Lower leg skin (tissue), 4 donors: ENCODE measurements around the gene LPIN3. TPM values are rescaled to one million over a fixed set of nuclear protein-coding genes. Genes with fewer than 3 reads are reported as not detected.
A peak's percentile ranks its signal among the peaks of the same experiment; 100 is the strongest.

ENCODE experiments used
- DNase-seq, 2 donors: peaks; one replicate each; pipeline ENCODE4 v3.0.0-alpha.2; 2019; ENCODE audit warnings: low spot score in 2 of 2
- H3K4me3 ChIP-seq: fragments of 200-600 bp; sonication (generic); 2 replicates; pipeline ENCODE4 v1.5.1; 2017; ENCODE audit warnings: mild to moderate bottlenecking, low read depth; ENCODE audit not compliant: poor library complexity, severe bottlenecking
- POLR2A ChIP-seq, 2 donors: fragments of 450-650 bp; IDR thresholded peaks; one replicate each; pipeline ENCODE4 v1.6.1; 2016 to 2017; ENCODE audit warnings: antibody characterized with exemption in 2 of 2, mild to moderate bottlenecking in 1 of 2, moderate library complexity in 1 of 2
- WGBS, 2 donors: methylation state at CpG; one replicate each; pipeline ENCODE4 v1.1.5; 2018; 5-methylcytosine and 5-hydroxymethylcytosine counted together
- intact Hi-C: fragments of 100-400 bp; cut with DNase I; formaldehyde crosslinking; loops from one replicate; pipeline ENCODE4 v1.15.0; 2023; ENCODE audit warnings: low total_unique reads
- total RNA-seq, 4 donors: library from RNA; depleted of rRNA; stranded (reverse); fragments of >200 nt; gene quantifications; one replicate each; pipeline ENCODE4 v1.1.0, GENCODE V29; 2016
- TF ChIP-seq, protein P1 (sequence below), 3 donors: fragments of 450-650 bp; IDR thresholded peaks; one replicate each; pipeline ENCODE4 v1.5.1; 2016; ENCODE audit warnings: antibody characterized with exemption in 3 of 3, mild to moderate bottlenecking in 3 of 3, moderate library complexity in 2 of 3

The LPIN3 gene, protein sequence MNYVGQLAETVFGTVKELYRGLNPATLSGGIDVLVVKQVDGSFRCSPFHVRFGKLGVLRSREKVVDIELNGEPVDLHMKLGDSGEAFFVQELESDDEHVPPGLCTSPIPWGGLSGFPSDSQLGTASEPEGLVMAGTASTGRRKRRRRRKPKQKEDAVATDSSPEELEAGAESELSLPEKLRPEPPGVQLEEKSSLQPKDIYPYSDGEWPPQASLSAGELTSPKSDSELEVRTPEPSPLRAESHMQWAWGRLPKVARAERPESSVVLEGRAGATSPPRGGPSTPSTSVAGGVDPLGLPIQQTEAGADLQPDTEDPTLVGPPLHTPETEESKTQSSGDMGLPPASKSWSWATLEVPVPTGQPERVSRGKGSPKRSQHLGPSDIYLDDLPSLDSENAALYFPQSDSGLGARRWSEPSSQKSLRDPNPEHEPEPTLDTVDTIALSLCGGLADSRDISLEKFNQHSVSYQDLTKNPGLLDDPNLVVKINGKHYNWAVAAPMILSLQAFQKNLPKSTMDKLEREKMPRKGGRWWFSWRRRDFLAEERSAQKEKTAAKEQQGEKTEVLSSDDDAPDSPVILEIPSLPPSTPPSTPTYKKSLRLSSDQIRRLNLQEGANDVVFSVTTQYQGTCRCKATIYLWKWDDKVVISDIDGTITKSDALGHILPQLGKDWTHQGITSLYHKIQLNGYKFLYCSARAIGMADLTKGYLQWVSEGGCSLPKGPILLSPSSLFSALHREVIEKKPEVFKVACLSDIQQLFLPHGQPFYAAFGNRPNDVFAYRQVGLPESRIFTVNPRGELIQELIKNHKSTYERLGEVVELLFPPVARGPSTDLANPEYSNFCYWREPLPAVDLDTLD
- 100 to 1,000 TPM in 1 of 4 donors, 10 to 100 TPM in 3; 53.3 to 135 (median 66.6) TPM for total RNA-seq

GRCh38 chr20:41340327-41341055, at the start of gene LPIN3:
Gene LPIN3, plus strand, starts transcription at chr20:41340821. Its CDS starts 4,983 bp downstream, at chr20:41345804.
- TF ChIP-seq POLR2A (IDR thresholded peaks at IDR 0.05) = no peak
- TF ChIP-seq, protein P1, sequence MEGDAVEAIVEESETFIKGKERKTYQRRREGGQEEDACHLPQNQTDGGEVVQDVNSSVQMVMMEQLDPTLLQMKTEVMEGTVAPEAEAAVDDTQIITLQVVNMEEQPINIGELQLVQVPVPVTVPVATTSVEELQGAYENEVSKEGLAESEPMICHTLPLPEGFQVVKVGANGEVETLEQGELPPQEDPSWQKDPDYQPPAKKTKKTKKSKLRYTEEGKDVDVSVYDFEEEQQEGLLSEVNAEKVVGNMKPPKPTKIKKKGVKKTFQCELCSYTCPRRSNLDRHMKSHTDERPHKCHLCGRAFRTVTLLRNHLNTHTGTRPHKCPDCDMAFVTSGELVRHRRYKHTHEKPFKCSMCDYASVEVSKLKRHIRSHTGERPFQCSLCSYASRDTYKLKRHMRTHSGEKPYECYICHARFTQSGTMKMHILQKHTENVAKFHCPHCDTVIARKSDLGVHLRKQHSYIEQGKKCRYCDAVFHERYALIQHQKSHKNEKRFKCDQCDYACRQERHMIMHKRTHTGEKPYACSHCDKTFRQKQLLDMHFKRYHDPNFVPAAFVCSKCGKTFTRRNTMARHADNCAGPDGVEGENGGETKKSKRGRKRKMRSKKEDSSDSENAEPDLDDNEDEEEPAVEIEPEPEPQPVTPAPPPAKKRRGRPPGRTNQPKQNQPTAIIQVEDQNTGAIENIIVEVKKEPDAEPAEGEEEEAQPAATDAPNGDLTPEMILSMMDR (IDR thresholded peaks at IDR 0.05) = no peak
- DNase-seq = peak; percentile 92 to 98
- H3K4me3 ChIP-seq = peak within 1 kb of the TSS; percentile 10
- intact Hi-C loops = loop anchor here (5.0 kb wide), 2 partner anchors 168 to 227 kb away; no protein-coding TSS in a partner anchor
- 7 to 9% methylated on average over 33 of the region's 33 CpGs for WGBS, 2 donors

DNA sequence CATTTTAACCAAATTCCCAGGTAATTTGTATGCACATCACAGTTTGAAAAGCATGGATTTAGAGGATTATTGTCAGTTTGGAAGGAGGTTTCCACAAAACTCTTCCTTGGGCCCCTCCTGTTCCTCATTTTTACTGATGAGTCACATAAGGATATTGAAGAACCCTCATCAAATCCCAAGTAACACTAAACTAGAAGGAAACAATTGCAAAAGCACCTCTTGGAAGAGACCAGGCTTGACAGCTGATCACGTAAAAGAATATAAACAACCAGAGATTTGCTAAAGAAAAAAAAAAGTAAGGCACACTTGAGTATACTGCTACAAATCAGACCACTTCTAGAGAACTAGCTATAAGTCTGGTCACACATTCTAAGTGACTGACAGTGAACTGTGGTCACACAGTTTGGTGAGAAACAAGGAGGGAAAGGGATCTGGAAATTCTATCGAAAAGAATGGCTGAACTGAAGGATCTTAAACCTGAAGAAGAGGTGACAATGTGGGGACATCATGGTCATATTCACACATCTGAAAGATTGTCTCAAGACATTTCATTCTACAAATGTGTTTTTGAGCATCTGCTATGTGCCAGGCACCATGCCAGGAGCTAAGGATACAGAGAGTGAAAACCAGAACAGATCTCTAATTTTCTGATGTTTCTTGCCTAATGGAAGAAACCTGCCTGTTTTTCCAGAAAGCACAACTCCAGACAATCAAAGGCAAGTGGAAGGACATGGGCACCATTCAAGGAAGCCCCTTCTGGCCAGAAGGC, 47.2 kb upstream of the LPIN3 start:
- intact Hi-C loops = no loop called here
- H3K4me3 ChIP-seq = no peak overlapping the region
- TF ChIP-seq POLR2A (IDR thresholded peaks at IDR 0.05) = no peak
- TF ChIP-seq, protein P1 (IDR thresholded peaks at IDR 0.05) = no peak
- DNase-seq = no peak
- 72 to 74% methylated on average over 2 of the region's 2 CpGs for WGBS, 2 donors

DNA sequence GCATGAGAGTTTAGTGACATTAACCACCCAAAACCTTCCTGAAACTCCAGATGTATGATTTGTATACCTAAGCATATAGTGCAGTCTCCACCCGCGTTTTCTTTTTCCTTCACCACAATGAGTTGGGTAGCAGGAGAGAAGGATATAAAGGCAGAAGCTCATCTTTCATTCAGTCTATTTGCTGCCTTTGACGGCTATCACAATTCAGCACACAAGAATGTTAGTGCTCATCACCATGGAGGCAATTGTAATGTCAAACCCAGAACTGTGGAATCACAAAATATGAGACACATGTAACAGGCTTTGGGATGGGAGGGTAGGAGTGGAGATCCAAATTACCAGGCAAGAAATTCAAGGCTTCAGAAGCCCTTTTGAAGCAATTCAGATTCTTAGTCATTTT, 40.7 kb upstream of the LPIN3 start:
- no peak overlapping the region for H3K4me3 ChIP-seq
- intact Hi-C loops = no loop called here
- 86 to 93% methylated on average over 3 of the region's 3 CpGs for WGBS, 2 donors
- no peak for DNase-seq
- no peak for TF ChIP-seq POLR2A (IDR thresholded peaks at IDR 0.05)
- TF ChIP-seq, protein P1 (IDR thresholded peaks at IDR 0.05) = no peak

DNA sequence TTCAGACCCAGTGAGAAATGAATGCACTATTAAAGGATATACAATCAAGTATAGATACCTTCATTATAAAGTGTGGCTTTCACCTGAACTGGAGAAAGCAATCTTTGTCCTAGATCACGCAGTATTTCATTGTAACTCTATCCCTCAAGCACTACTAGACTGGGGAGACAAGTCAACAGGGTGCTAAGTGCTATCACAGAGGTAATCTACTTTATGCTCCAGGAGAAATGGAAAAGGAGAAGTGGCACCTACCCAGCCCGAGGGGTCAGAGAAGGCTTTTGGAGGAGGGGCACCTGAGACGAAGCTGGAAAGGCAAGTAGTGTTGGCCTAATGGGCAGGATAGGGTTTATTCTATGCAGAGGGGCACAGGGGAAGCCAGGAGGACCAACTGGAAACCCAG, 40.2 kb upstream of the LPIN3 start:
- intact Hi-C loops = no loop called here
- WGBS, 2 donors = 80 to 84% methylated on average over 3 of the region's 3 CpGs
- no peak overlapping the region for H3K4me3 ChIP-seq

More for the DNA sequence above, 40.2 kb upstream of the LPIN3 start:
- TF ChIP-seq, protein P1 (IDR thresholded peaks at IDR 0.05) = no peak
- no peak for TF ChIP-seq POLR2A (IDR thresholded peaks at IDR 0.05)
- DNase-seq = no peak
